ENCODE measurements around the gene NCK2.

Gene NCK2

GRCh38 chr2:105882341-105882740 lies 137.6 kb downstream of the NCK2 start:
- Histone ChIP-seq H3K4me1 (ENCODE audit: control insufficient read depth, insufficient read depth, low read length) (peaks cover 5% of the 10 kb centered on the region), H3K9ac (ENCODE audit: low read length) (no peak overlapping the region), H3K27ac (ENCODE audit: low read depth, low read length) (no peak overlapping the region), H3K4me3 (ENCODE audit: low read length) (no peak overlapping the region), H3K36me3 (ENCODE audit: control insufficient read depth, insufficient read depth, low read length) (no peaks in the 10 kb centered on the region), H3K27me3 (ENCODE audit: control insufficient read depth, insufficient read depth, low read length) (no peaks in the 10 kb centered on the region)

GRCh38 chr2:105882920-105883435 lies 138.3 kb downstream of the NCK2 start:
- Histone ChIP-seq H3K4me3 (ENCODE audit: low read length) (no peak overlapping the region), H3K9ac (ENCODE audit: low read length) (no peak overlapping the region), H3K36me3 (ENCODE audit: control insufficient read depth, insufficient read depth, low read length) (no peaks in the 10 kb centered on the region), H3K27me3 (ENCODE audit: control insufficient read depth, insufficient read depth, low read length) (no peaks in the 10 kb centered on the region), H3K27ac (ENCODE audit: low read depth, low read length) (no peak overlapping the region), H3K4me1 (ENCODE audit: control insufficient read depth, insufficient read depth, low read length) (peaks cover 5% of the 10 kb centered on the region)

- H3K9ac ChIP-seq (ENCODE audit: low read length) = no peak overlapping the region
These were observed 139.4 kb downstream of the NCK2 start for GRCh38 chr2:105883911-105884694.

GRCh38 chr2:105885456-105885855 lies 140.7 kb downstream of the NCK2 start:
- Histone ChIP-seq H3K4me3 (ENCODE audit: low read length) (no peak overlapping the region), H3K27ac (ENCODE audit: low read depth, low read length) (no peak overlapping the region), H3K9ac (ENCODE audit: low read length) (no peak overlapping the region), H3K36me3 (ENCODE audit: control insufficient read depth, insufficient read depth, low read length) (peaks cover 4% of the 10 kb centered on the region), H3K27me3 (ENCODE audit: control insufficient read depth, insufficient read depth, low read length) (no peaks in the 10 kb centered on the region), H3K4me1 (ENCODE audit: control insufficient read depth, insufficient read depth, low read length) (peaks cover 5% of the 10 kb centered on the region)

More at GRCh38 chr2:105883911-105884694, 139.4 kb downstream of the NCK2 start:
- Histone ChIP-seq H3K27me3 (ENCODE audit: control insufficient read depth, insufficient read depth, low read length) (no peaks in the 10 kb centered on the region), H3K27ac (ENCODE audit: low read depth, low read length) (no peak overlapping the region), H3K4me3 (ENCODE audit: low read length) (no peak overlapping the region), H3K4me1 (ENCODE audit: control insufficient read depth, insufficient read depth, low read length) (peaks cover 5% of the 10 kb centered on the region), H3K36me3 (ENCODE audit: control insufficient read depth, insufficient read depth, low read length) (peaks cover 4% of the 10 kb centered on the region)

GRCh38 chr2:105886029-105886454 lies 141.3 kb downstream of the NCK2 start:
- Histone ChIP-seq H3K4me1 (ENCODE audit: control insufficient read depth, insufficient read depth, low read length) (peaks cover 6% of the 10 kb centered on the region), H3K36me3 (ENCODE audit: control insufficient read depth, insufficient read depth, low read length) (peaks cover 4% of the 10 kb centered on the region), H3K9ac (ENCODE audit: low read length) (no peak overlapping the region), H3K4me3 (ENCODE audit: low read length) (no peak overlapping the region), H3K27ac (ENCODE audit: low read depth, low read length) (no peak overlapping the region), H3K27me3 (ENCODE audit: control insufficient read depth, insufficient read depth, low read length) (no peaks in the 10 kb centered on the region)

GRCh38 chr2:105886687-105887086 lies 142.0 kb downstream of the NCK2 start:
- Histone ChIP-seq H3K4me3 (ENCODE audit: low read length) (no peak overlapping the region), H3K36me3 (ENCODE audit: control insufficient read depth, insufficient read depth, low read length) (peaks cover 4% of the 10 kb centered on the region), H3K4me1 (ENCODE audit: control insufficient read depth, insufficient read depth, low read length) (peaks cover 7% of the 10 kb centered on the region), H3K27ac (ENCODE audit: low read depth, low read length) (no peak overlapping the region), H3K27me3 (ENCODE audit: control insufficient read depth, insufficient read depth, low read length) (no peaks in the 10 kb centered on the region), H3K9ac (ENCODE audit: low read length) (no peak overlapping the region)

GRCh38 chr2:105887256-105887655 lies 142.5 kb downstream of the NCK2 start:
- H3K27ac ChIP-seq (ENCODE audit: low read depth, low read length) = no peak overlapping the region

GRCh38 chr2:105888625-105889024 lies 143.9 kb downstream of the NCK2 start:
- Histone ChIP-seq H3K27ac (ENCODE audit: low read depth, low read length) (no peak overlapping the region), H3K9ac (ENCODE audit: low read length) (no peak overlapping the region), H3K36me3 (ENCODE audit: control insufficient read depth, insufficient read depth, low read length) (peaks cover 4% of the 10 kb centered on the region), H3K27me3 (ENCODE audit: control insufficient read depth, insufficient read depth, low read length) (no peaks in the 10 kb centered on the region), H3K4me1 (ENCODE audit: control insufficient read depth, insufficient read depth, low read length) (peaks cover 7% of the 10 kb centered on the region), H3K4me3 (ENCODE audit: low read length) (no peak overlapping the region)

More at GRCh38 chr2:105887256-105887655, 142.5 kb downstream of the NCK2 start:
- H3K27me3 ChIP-seq (ENCODE audit: control insufficient read depth, insufficient read depth, low read length) = no peaks in the 10 kb centered on the region
- H3K9ac ChIP-seq (ENCODE audit: low read length) = no peak overlapping the region
- no peak overlapping the region for H3K4me3 ChIP-seq (ENCODE audit: low read length)
- peaks cover 4% of the 10 kb centered on the region for H3K36me3 ChIP-seq (ENCODE audit: control insufficient read depth, insufficient read depth, low read length)
- peaks cover 7% of the 10 kb centered on the region for H3K4me1 ChIP-seq (ENCODE audit: control insufficient read depth, insufficient read depth, low read length)

- Histone ChIP-seq H3K9ac (ENCODE audit: low read length) (no peak overlapping the region), H3K27me3 (ENCODE audit: control insufficient read depth, insufficient read depth, low read length) (no peaks in the 10 kb centered on the region), H3K27ac (ENCODE audit: low read depth, low read length) (no peak overlapping the region), H3K4me3 (ENCODE audit: low read length) (no peak overlapping the region), H3K36me3 (ENCODE audit: control insufficient read depth, insufficient read depth, low read length) (peaks cover 4% of the 10 kb centered on the region), H3K4me1 (ENCODE audit: control insufficient read depth, insufficient read depth, low read length) (peaks cover 7% of the 10 kb centered on the region)
These were observed 144.3 kb downstream of the NCK2 start for GRCh38 chr2:105889046-105889445.

GRCh38 chr2:105890111-105890510 lies 145.4 kb downstream of the NCK2 start:
- Histone ChIP-seq H3K27ac (ENCODE audit: low read depth, low read length) (no peak overlapping the region), H3K4me3 (ENCODE audit: low read length) (no peak overlapping the region), H3K9ac (ENCODE audit: low read length) (no peak overlapping the region), H3K36me3 (ENCODE audit: control insufficient read depth, insufficient read depth, low read length) (peaks cover 11% of the 10 kb centered on the region), H3K27me3 (ENCODE audit: control insufficient read depth, insufficient read depth, low read length) (no peaks in the 10 kb centered on the region), H3K4me1 (ENCODE audit: control insufficient read depth, insufficient read depth, low read length) (peaks cover 7% of the 10 kb centered on the region)

- Histone ChIP-seq H3K9ac (ENCODE audit: low read length) (no peak overlapping the region), H3K27ac (ENCODE audit: low read depth, low read length) (no peak overlapping the region), H3K4me1 (ENCODE audit: control insufficient read depth, insufficient read depth, low read length) (peaks cover 7% of the 10 kb centered on the region), H3K36me3 (ENCODE audit: control insufficient read depth, insufficient read depth, low read length) (peaks cover 11% of the 10 kb centered on the region), H3K4me3 (ENCODE audit: low read length) (no peak overlapping the region), H3K27me3 (ENCODE audit: control insufficient read depth, insufficient read depth, low read length) (no peaks in the 10 kb centered on the region)
These were observed 146.1 kb downstream of the NCK2 start for GRCh38 chr2:105890856-105891255.

- Histone ChIP-seq H3K27me3 (ENCODE audit: control insufficient read depth, insufficient read depth, low read length) (no peaks in the 10 kb centered on the region), H3K36me3 (ENCODE audit: control insufficient read depth, insufficient read depth, low read length) (peaks cover 11% of the 10 kb centered on the region), H3K27ac (ENCODE audit: low read depth, low read length) (no peak overlapping the region), H3K4me3 (ENCODE audit: low read length) (no peak overlapping the region), H3K4me1 (ENCODE audit: control insufficient read depth, insufficient read depth, low read length) (peaks cover 2% of the 10 kb centered on the region), H3K9ac (ENCODE audit: low read length) (no peak overlapping the region)
These were observed 148.6 kb downstream of the NCK2 start for GRCh38 chr2:105893011-105893995.

Data from rectal smooth muscle tissue (tissue), 1 donor.